ENCODE results near the gene TTLL12. TPM values are rescaled to one million over a fixed set of nuclear protein-coding genes. Genes with fewer than 3 reads are reported as not detected.
A peak's percentile ranks its signal among the peaks of the same experiment; 100 is the strongest.

TTLL12 gene
- polyA plus RNA-seq, 4 donors = 19.7 to 60.6 (median 27.8) TPM

- no peaks in the 10 kb centered on the region for H3K4me1 ChIP-seq (ENCODE audit: control insufficient read depth in 3 of 3, insufficient read depth in 2 of 3, low read depth in 1 of 3, low read length in 2 of 3)
- no peak overlapping the region for H3K4me3 ChIP-seq (ENCODE audit: low read depth in 1 of 3, low read length in 3 of 3)
- FAIRE-seq (no peak), DNase-seq (no peak)
- H3K27me3 ChIP-seq (ENCODE audit: control insufficient read depth in 3 of 3, insufficient read depth in 3 of 3, low read length in 3 of 3) = no peaks in the 10 kb centered on the region
- no peaks in the 10 kb centered on the region for H3K36me3 ChIP-seq (ENCODE audit: control insufficient read depth in 3 of 3, insufficient read depth in 2 of 3, low read depth in 1 of 3, low read length in 3 of 3)
- H3K27ac ChIP-seq (ENCODE audit: low read depth in 1 of 3, low read length in 2 of 3) = no peak overlapping the region
- no peaks in the 10 kb centered on the region for H3K9me3 ChIP-seq (ENCODE audit: control insufficient read depth in 2 of 2, insufficient read depth in 1 of 2, low read depth in 1 of 2, low read length in 1 of 2)
- 80 to 85% (median 85%) methylated on average over 17 of the region's 17 CpGs for WGBS, 3 donors
Measured at GRCh38 chr22:43200031-43200430, 13.1 kb upstream of the TTLL12 start.

DNA sequence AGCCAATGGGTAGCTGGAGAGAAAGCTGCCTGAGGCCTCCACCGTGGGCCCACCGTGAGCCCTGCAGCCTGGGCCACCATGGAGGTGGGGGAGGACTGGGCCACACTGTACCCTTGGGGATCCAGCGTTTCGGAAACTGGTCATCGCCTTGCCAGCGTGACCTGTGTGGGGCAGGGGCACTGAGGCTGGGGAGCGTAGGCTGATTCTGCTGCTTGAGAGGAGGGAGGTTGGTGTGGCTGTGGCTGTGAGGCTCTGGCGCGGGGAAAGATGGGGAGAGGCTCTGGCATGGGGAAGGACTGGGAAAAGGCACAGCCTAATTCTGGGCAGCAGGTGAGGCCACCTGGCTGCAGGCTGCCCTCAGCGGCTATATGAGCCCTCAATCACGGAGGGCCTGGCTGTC, 12.6 kb upstream of the TTLL12 start:
- Histone ChIP-seq H3K9me3 (ENCODE audit: control insufficient read depth in 2 of 2, insufficient read depth in 1 of 2, low read depth in 1 of 2, low read length in 1 of 2) (no peaks in the 10 kb centered on the region), H3K27me3 (ENCODE audit: control insufficient read depth in 3 of 3, insufficient read depth in 3 of 3, low read length in 3 of 3) (no peaks in the 10 kb centered on the region), H3K4me1 (ENCODE audit: control insufficient read depth in 3 of 3, insufficient read depth in 2 of 3, low read depth in 1 of 3, low read length in 2 of 3) (no peaks in the 10 kb centered on the region), H3K4me3 (ENCODE audit: low read depth in 1 of 3, low read length in 3 of 3) (no peak overlapping the region), H3K36me3 (ENCODE audit: control insufficient read depth in 3 of 3, insufficient read depth in 2 of 3, low read depth in 1 of 3, low read length in 3 of 3) (no peaks in the 10 kb centered on the region), H3K27ac (ENCODE audit: low read depth in 1 of 3, low read length in 2 of 3) (no peak overlapping the region)
- DNase-seq (no peak), FAIRE-seq (no peak)
- WGBS, 3 donors = 82 to 86% (median 84%) methylated on average over 11 of the region's 11 CpGs

- WGBS, 3 donors = 65 to 80% (median 80%) methylated on average over 8 to 9 of the region's 9 CpGs
- Histone ChIP-seq H3K9me3 (ENCODE audit: control insufficient read depth in 2 of 2, insufficient read depth in 1 of 2, low read depth in 1 of 2, low read length in 1 of 2) (no peaks in the 10 kb centered on the region), H3K27ac (ENCODE audit: low read depth in 1 of 3, low read length in 2 of 3) (no peak overlapping the region), H3K27me3 (ENCODE audit: control insufficient read depth in 3 of 3, insufficient read depth in 3 of 3, low read length in 3 of 3) (no peaks in the 10 kb centered on the region), H3K4me1 (ENCODE audit: control insufficient read depth in 3 of 3, insufficient read depth in 2 of 3, low read depth in 1 of 3, low read length in 2 of 3) (no peaks in the 10 kb centered on the region), H3K36me3 (ENCODE audit: control insufficient read depth in 3 of 3, insufficient read depth in 2 of 3, low read depth in 1 of 3, low read length in 3 of 3) (no peaks in the 10 kb centered on the region), H3K4me3 (ENCODE audit: low read depth in 1 of 3, low read length in 3 of 3) (no peak overlapping the region)
- FAIRE-seq = no peak
- DNase-seq = no peak
Measured at GRCh38 chr22:43198936-43199335, 12.0 kb upstream of the TTLL12 start.

GRCh38 chr22:43198126-43198525, 11.2 kb upstream of the TTLL12 start:
- H3K27ac ChIP-seq (ENCODE audit: low read depth in 1 of 3, low read length in 2 of 3) = no peak overlapping the region
- no peaks in the 10 kb centered on the region for H3K4me1 ChIP-seq (ENCODE audit: control insufficient read depth in 3 of 3, insufficient read depth in 2 of 3, low read depth in 1 of 3, low read length in 2 of 3)
- H3K9me3 ChIP-seq (ENCODE audit: control insufficient read depth in 2 of 2, insufficient read depth in 1 of 2, low read depth in 1 of 2, low read length in 1 of 2) = no peaks in the 10 kb centered on the region
- no peak for DNase-seq
- no peaks in the 10 kb centered on the region for H3K36me3 ChIP-seq (ENCODE audit: control insufficient read depth in 3 of 3, insufficient read depth in 2 of 3, low read depth in 1 of 3, low read length in 3 of 3)
- no peak overlapping the region for H3K4me3 ChIP-seq (ENCODE audit: low read depth in 1 of 3, low read length in 3 of 3)
- 73 to 88% (median 78%) methylated on average over 5 of the region's 5 CpGs for WGBS, 3 donors
- H3K27me3 ChIP-seq (ENCODE audit: control insufficient read depth in 3 of 3, insufficient read depth in 3 of 3, low read length in 3 of 3) = no peaks in the 10 kb centered on the region
- no peak for FAIRE-seq

- 61 to 64% (median 62%) methylated on average over 22 of the region's 22 CpGs for WGBS, 3 donors
- DNase-seq (no peak), FAIRE-seq (no peak)
- no peaks in the 10 kb centered on the region for H3K9me3 ChIP-seq (ENCODE audit: control insufficient read depth in 2 of 2, insufficient read depth in 1 of 2, low read depth in 1 of 2, low read length in 1 of 2)
- H3K4me1 ChIP-seq (ENCODE audit: control insufficient read depth in 3 of 3, insufficient read depth in 2 of 3, low read depth in 1 of 3, low read length in 2 of 3) = no peaks in the 10 kb centered on the region
- H3K27me3 ChIP-seq (ENCODE audit: control insufficient read depth in 3 of 3, insufficient read depth in 3 of 3, low read length in 3 of 3) = no peaks in the 10 kb centered on the region
- H3K27ac ChIP-seq (ENCODE audit: low read depth in 1 of 3, low read length in 2 of 3) = no peak overlapping the region
- no peak overlapping the region for H3K4me3 ChIP-seq (ENCODE audit: low read depth in 1 of 3, low read length in 3 of 3)
- H3K36me3 ChIP-seq (ENCODE audit: control insufficient read depth in 3 of 3, insufficient read depth in 2 of 3, low read depth in 1 of 3, low read length in 3 of 3) = no peaks in the 10 kb centered on the region
Measured at GRCh38 chr22:43197271-43197941, 10.5 kb upstream of the TTLL12 start.

DNA sequence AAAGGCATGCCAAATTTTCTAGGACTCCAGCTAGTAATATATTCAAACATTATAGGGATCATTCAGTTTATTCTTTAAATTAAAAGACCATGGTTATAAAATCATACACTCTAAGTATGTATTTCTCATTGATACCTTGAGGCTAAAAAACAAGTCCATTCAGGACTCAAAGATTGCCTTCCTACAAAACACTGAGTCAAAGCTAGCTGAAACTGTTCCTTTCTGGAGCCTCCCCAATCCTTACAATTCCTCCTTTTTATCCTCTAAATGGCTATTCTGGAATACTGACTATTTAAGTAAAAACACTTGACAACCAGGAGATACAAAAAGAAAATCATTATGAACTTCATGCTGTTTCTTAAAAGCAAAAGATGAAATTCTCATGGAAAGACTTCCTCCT, 4.9 kb upstream of the TTLL12 start:
- H3K27me3 ChIP-seq (ENCODE audit: control insufficient read depth in 3 of 3, insufficient read depth in 3 of 3, low read length in 3 of 3) = peaks cover 0 to 3% (median 0%) of the 10 kb centered on the region in 3 donors
- H3K27ac ChIP-seq (ENCODE audit: low read depth in 1 of 3, low read length in 2 of 3) = no peak overlapping the region
- H3K9me3 ChIP-seq (ENCODE audit: control insufficient read depth in 2 of 2, insufficient read depth in 1 of 2, low read depth in 1 of 2, low read length in 1 of 2) = peaks cover 0 to 4% of the 10 kb centered on the region in 2 donors
- DNase-seq (no peak), FAIRE-seq (no peak)
- no peaks in the 10 kb centered on the region for H3K4me1 ChIP-seq (ENCODE audit: control insufficient read depth in 3 of 3, insufficient read depth in 2 of 3, low read depth in 1 of 3, low read length in 2 of 3)
- no peak overlapping the region for H3K4me3 ChIP-seq (ENCODE audit: low read depth in 1 of 3, low read length in 3 of 3)
- H3K36me3 ChIP-seq (ENCODE audit: control insufficient read depth in 3 of 3, insufficient read depth in 2 of 3, low read depth in 1 of 3, low read length in 3 of 3) = no peaks in the 10 kb centered on the region

GRCh38 chr22:43188829-43189545, 2.1 kb upstream of the TTLL12 start:
- Histone ChIP-seq H3K4me1 (ENCODE audit: control insufficient read depth in 3 of 3, insufficient read depth in 2 of 3, low read depth in 1 of 3, low read length in 2 of 3) (peaks cover 0 to 12% (median 4%) of the 10 kb centered on the region in 3 donors), H3K9me3 (ENCODE audit: control insufficient read depth in 2 of 2, insufficient read depth in 1 of 2, low read depth in 1 of 2, low read length in 1 of 2) (peaks cover 0 to 4% of the 10 kb centered on the region in 2 donors), H3K27me3 (ENCODE audit: control insufficient read depth in 3 of 3, insufficient read depth in 3 of 3, low read length in 3 of 3) (peaks cover 0 to 3% (median 0%) of the 10 kb centered on the region in 3 donors), H3K36me3 (ENCODE audit: control insufficient read depth in 3 of 3, insufficient read depth in 2 of 3, low read depth in 1 of 3, low read length in 3 of 3) (peaks cover 0 to 4% (median 0%) of the 10 kb centered on the region in 3 donors), H3K27ac (ENCODE audit: low read depth in 1 of 3, low read length in 2 of 3) (no peak overlapping the region), H3K4me3 (ENCODE audit: low read depth in 1 of 3, low read length in 3 of 3) (no peak overlapping the region)
- no peak for FAIRE-seq
- DNase-seq = no peak
- 89 to 92% (median 91%) methylated on average over 5 of the region's 5 CpGs for WGBS, 3 donors

- Histone ChIP-seq H3K4me3 (ENCODE audit: low read depth in 1 of 3, low read length in 3 of 3) (peak overlapping the region in 2 of 3 donors; percentile 58 to 75), H3K9me3 (ENCODE audit: control insufficient read depth in 2 of 2, insufficient read depth in 1 of 2, low read depth in 1 of 2, low read length in 1 of 2) (peaks cover 0 to 4% of the 10 kb centered on the region in 2 donors), H3K4me1 (ENCODE audit: control insufficient read depth in 3 of 3, insufficient read depth in 2 of 3, low read depth in 1 of 3, low read length in 2 of 3) (peaks cover 0 to 21% (median 4%) of the 10 kb centered on the region in 3 donors), H3K36me3 (ENCODE audit: control insufficient read depth in 3 of 3, insufficient read depth in 2 of 3, low read depth in 1 of 3, low read length in 3 of 3) (peaks cover 0 to 17% (median 0%) of the 10 kb centered on the region in 3 donors), H3K27me3 (ENCODE audit: control insufficient read depth in 3 of 3, insufficient read depth in 3 of 3, low read length in 3 of 3) (peaks cover 0 to 3% (median 0%) of the 10 kb centered on the region in 3 donors), H3K27ac (ENCODE audit: low read depth in 1 of 3, low read length in 2 of 3) (peak overlapping the region; percentile 89 to 94 (median 93))
- 2 to 4% (median 4%) methylated on average over 24 to 62 of the region's 86 CpGs for WGBS, 3 donors
- DNase-seq = peak; percentile 96 to 99
- FAIRE-seq = no peak
Measured at GRCh38 chr22:43187171-43188099, 501 bp upstream of the TTLL12 start.

Measured in small intestine (tissue), 7 donors.